Retina (tissue), 1 donor: Measurements from ENCODE around the gene GPR107.

Experiments
- DNase-seq: peaks from one replicate; pipeline ENCODE4 v3.0.0-alpha.2; 2016

Gene GPR107

GRCh38 chr9:130139251-130139650 lies 85.5 kb downstream of the GPR107 start:
- DNase-seq = peak; percentile 53

- no peak for DNase-seq
These were observed 87.0 kb downstream of the GPR107 start for GRCh38 chr9:130140706-130141105.

- no peak for DNase-seq
These were observed 88.3 kb downstream of the GPR107 start for GRCh38 chr9:130142056-130142455.

GRCh38 chr9:130142641-130143040 lies 88.9 kb downstream of the GPR107 start:
- DNase-seq = peak; percentile 60

GRCh38 chr9:130143279-130143893 lies 89.7 kb downstream of the GPR107 start:
- peak; percentile 56 for DNase-seq

- no peak for DNase-seq
These were observed 90.3 kb downstream of the GPR107 start for GRCh38 chr9:130143958-130144366.

- no peak for DNase-seq
These were observed 91.0 kb downstream of the GPR107 start for GRCh38 chr9:130144703-130145102.

GRCh38 chr9:130145658-130146057 lies 92.0 kb downstream of the GPR107 start:
- no peak for DNase-seq

- no peak for DNase-seq
These were observed 93.5 kb downstream of the GPR107 start for GRCh38 chr9:130147198-130147597.

GRCh38 chr9:130147910-130148309 lies 94.2 kb downstream of the GPR107 start:
- DNase-seq = no peak

- no peak for DNase-seq
These were observed 95.3 kb downstream of the GPR107 start for GRCh38 chr9:130149031-130149430.

- no peak for DNase-seq
These were observed 96.1 kb downstream of the GPR107 start for GRCh38 chr9:130149654-130150286.

- DNase-seq = no peak
These were observed 97.2 kb downstream of the GPR107 start for GRCh38 chr9:130150779-130151382.

GRCh38 chr9:130154816-130155215 lies 101.1 kb downstream of the GPR107 start:
- no peak for DNase-seq

GRCh38 chr9:130155647-130156046 lies 101.9 kb downstream of the GPR107 start:
- DNase-seq = no peak

GRCh38 chr9:130156672-130157071 lies 103.0 kb downstream of the GPR107 start:
- DNase-seq = no peak

GRCh38 chr9:130157079-130157478 lies 103.4 kb downstream of the GPR107 start:
- DNase-seq = no peak

GRCh38 chr9:130158001-130158400 lies 104.3 kb downstream of the GPR107 start:
- no peak for DNase-seq

GRCh38 chr9:130159057-130159456 lies 105.4 kb downstream of the GPR107 start:
- DNase-seq = no peak

- peak; percentile 40 for DNase-seq
These were observed 106.4 kb downstream of the GPR107 start for GRCh38 chr9:130159915-130160670.

- DNase-seq = no peak
These were observed 107.3 kb downstream of the GPR107 start for GRCh38 chr9:130160862-130161470.

- no peak for DNase-seq
These were observed 111.9 kb downstream of the GPR107 start for GRCh38 chr9:130165579-130165978.

GRCh38 chr9:130166399-130166798 lies 112.7 kb downstream of the GPR107 start:
- DNase-seq = no peak
